Adipocyte (in vitro differentiated cells): ENCODE measurements around the gene SPTBN5.
A peak's percentile ranks its signal among the peaks of the same experiment; 100 is the strongest.

Experiments
- DNase-seq: peaks from one replicate; pipeline ENCODE4 v3.0.0-alpha.2; 2015; ENCODE audit warnings: low read depth
- H3K27me3 ChIP-seq: replicated peaks from 2 replicates; pipeline ENCODE4 v1.7.0; 2013; ENCODE audit warnings: mild to moderate bottlenecking, low read length, moderate library complexity; ENCODE audit not compliant: control insufficient read depth, insufficient read depth
- H3K36me3 ChIP-seq: 2 replicates; pipeline ENCODE4 v1.7.0; 2013; ENCODE audit warnings: low read length, mild to moderate bottlenecking, moderate library complexity; ENCODE audit not compliant: control insufficient read depth, insufficient read depth, severe bottlenecking
- H3K4me1 ChIP-seq: 2 replicates; pipeline ENCODE4 v1.7.0; 2013; ENCODE audit warnings: mild to moderate bottlenecking, low read length, moderate library complexity; ENCODE audit not compliant: control insufficient read depth, insufficient read depth
- H3K4me3 ChIP-seq: 2 replicates; pipeline ENCODE4 v1.7.0; 2013; ENCODE audit warnings: mild to moderate bottlenecking, low read length, moderate library complexity
- H3K9ac ChIP-seq: 2 replicates; pipeline ENCODE4 v1.7.0; 2013; ENCODE audit warnings: mild to moderate bottlenecking, low read length, moderate library complexity
- H3K9me3 ChIP-seq: 2 replicates; pipeline ENCODE4 v1.7.0; 2013; ENCODE audit warnings: mild to moderate bottlenecking, low read length, moderate library complexity; ENCODE audit not compliant: control insufficient read depth

The SPTBN5 gene

GRCh38 chr15:41893422-41894250, at the start of gene SPTBN5:
TSS of gene SPTBN5 (minus strand) at chr15:41894053. CDS start at chr15:41893497, 556 bp downstream.
- peaks cover 10% of the 10 kb centered on the region for H3K4me1 ChIP-seq
- H3K27me3 ChIP-seq, result peaks cover 14% of the 10 kb centered on the region
- no peak for DNase-seq
- no peaks in the 10 kb centered on the region for H3K36me3 ChIP-seq
- H3K4me3 ChIP-seq, result peak within 1 kb of the TSS; percentile 16
- no peaks in the 10 kb centered on the region for H3K9me3 ChIP-seq
- peak within 1 kb of the TSS; percentile 54 for H3K9ac ChIP-seq

GRCh38 chr15:41942886-41943285, 49.0 kb upstream of the SPTBN5 start:
- H3K9ac ChIP-seq, result no peak overlapping the region
- no peaks in the 10 kb centered on the region for H3K27me3 ChIP-seq
- no peak for DNase-seq
- H3K36me3 ChIP-seq, result peaks cover 7% of the 10 kb centered on the region
- H3K4me3 ChIP-seq, result no peak overlapping the region
- peaks cover 24% of the 10 kb centered on the region for H3K4me1 ChIP-seq
- no peaks in the 10 kb centered on the region for H3K9me3 ChIP-seq

GRCh38 chr15:41941644-41942415, 48.0 kb upstream of the SPTBN5 start:
- Histone ChIP-seq H3K4me3 (no peak overlapping the region), H3K4me1 (peaks cover 26% of the 10 kb centered on the region), H3K27me3 (no peaks in the 10 kb centered on the region), H3K9ac (no peak overlapping the region), H3K36me3 (peaks cover 7% of the 10 kb centered on the region), H3K9me3 (no peaks in the 10 kb centered on the region)
- DNase-seq, result no peak

GRCh38 chr15:41940441-41940857, 46.6 kb upstream of the SPTBN5 start:
- DNase-seq, result peak; percentile 48
- peaks cover 7% of the 10 kb centered on the region for H3K36me3 ChIP-seq

GRCh38 chr15:41939986-41940385, 46.1 kb upstream of the SPTBN5 start:
- Histone ChIP-seq H3K9ac (no peak overlapping the region), H3K9me3 (no peaks in the 10 kb centered on the region), H3K27me3 (no peaks in the 10 kb centered on the region), H3K36me3 (peaks cover 7% of the 10 kb centered on the region), H3K4me3 (no peak overlapping the region), H3K4me1 (peaks cover 28% of the 10 kb centered on the region)
- DNase-seq, result no peak

More at GRCh38 chr15:41940441-41940857, 46.6 kb upstream of the SPTBN5 start:
- Histone ChIP-seq H3K4me1 (peaks cover 32% of the 10 kb centered on the region), H3K27me3 (no peaks in the 10 kb centered on the region), H3K4me3 (no peak overlapping the region), H3K9ac (no peak overlapping the region), H3K9me3 (no peaks in the 10 kb centered on the region)

- no peak overlapping the region for H3K4me3 ChIP-seq
- H3K9ac ChIP-seq, result no peak overlapping the region
- no peaks in the 10 kb centered on the region for H3K27me3 ChIP-seq
- no peak for DNase-seq
- peaks cover 7% of the 10 kb centered on the region for H3K36me3 ChIP-seq
- peaks cover 20% of the 10 kb centered on the region for H3K4me1 ChIP-seq
- H3K9me3 ChIP-seq, result no peaks in the 10 kb centered on the region
These were observed 43.7 kb upstream of the SPTBN5 start for GRCh38 chr15:41937568-41937923.

- no peaks in the 10 kb centered on the region for H3K9me3 ChIP-seq
- no peak for DNase-seq
- H3K27me3 ChIP-seq, result no peaks in the 10 kb centered on the region
- H3K9ac ChIP-seq, result no peak overlapping the region
- peaks cover 7% of the 10 kb centered on the region for H3K36me3 ChIP-seq
- peaks cover 20% of the 10 kb centered on the region for H3K4me1 ChIP-seq
- no peak overlapping the region for H3K4me3 ChIP-seq
These were observed 43.1 kb upstream of the SPTBN5 start for GRCh38 chr15:41936649-41937567.

- Histone ChIP-seq H3K27me3 (no peaks in the 10 kb centered on the region), H3K9ac (no peak overlapping the region), H3K9me3 (no peaks in the 10 kb centered on the region), H3K36me3 (peaks cover 4% of the 10 kb centered on the region), H3K4me3 (no peak overlapping the region), H3K4me1 (peaks cover 21% of the 10 kb centered on the region)
- no peak for DNase-seq
These were observed 42.3 kb upstream of the SPTBN5 start for GRCh38 chr15:41936155-41936554.

- Histone ChIP-seq H3K9me3 (no peaks in the 10 kb centered on the region), H3K4me1 (peaks cover 27% of the 10 kb centered on the region), H3K4me3 (no peak overlapping the region), H3K27me3 (no peaks in the 10 kb centered on the region), H3K9ac (no peak overlapping the region), H3K36me3 (peaks cover 4% of the 10 kb centered on the region)
- no peak for DNase-seq
These were observed 41.7 kb upstream of the SPTBN5 start for GRCh38 chr15:41935566-41936020.

- Histone ChIP-seq H3K9me3 (no peaks in the 10 kb centered on the region), H3K9ac (no peak overlapping the region), H3K4me3 (no peak overlapping the region), H3K36me3 (no peaks in the 10 kb centered on the region), H3K4me1 (peaks cover 30% of the 10 kb centered on the region), H3K27me3 (no peaks in the 10 kb centered on the region)
- DNase-seq, result no peak
These were observed 41.0 kb upstream of the SPTBN5 start for GRCh38 chr15:41934843-41935242.
